Activated CD8-positive, alpha-beta memory T cell treated with anti-CD3 and anti-CD28 coated beads, Interleukin-2, amount 50 U/mL, for 24 hours (primary cell): ENCODE measurements around the gene SIGLEC15.

ENCODE experiments used
- DNase-seq: peaks from one replicate; pipeline ENCODE4 v3.0.0-alpha.2; 2020; ENCODE audit errors: extremely low read depth

SIGLEC15 gene

DNA sequence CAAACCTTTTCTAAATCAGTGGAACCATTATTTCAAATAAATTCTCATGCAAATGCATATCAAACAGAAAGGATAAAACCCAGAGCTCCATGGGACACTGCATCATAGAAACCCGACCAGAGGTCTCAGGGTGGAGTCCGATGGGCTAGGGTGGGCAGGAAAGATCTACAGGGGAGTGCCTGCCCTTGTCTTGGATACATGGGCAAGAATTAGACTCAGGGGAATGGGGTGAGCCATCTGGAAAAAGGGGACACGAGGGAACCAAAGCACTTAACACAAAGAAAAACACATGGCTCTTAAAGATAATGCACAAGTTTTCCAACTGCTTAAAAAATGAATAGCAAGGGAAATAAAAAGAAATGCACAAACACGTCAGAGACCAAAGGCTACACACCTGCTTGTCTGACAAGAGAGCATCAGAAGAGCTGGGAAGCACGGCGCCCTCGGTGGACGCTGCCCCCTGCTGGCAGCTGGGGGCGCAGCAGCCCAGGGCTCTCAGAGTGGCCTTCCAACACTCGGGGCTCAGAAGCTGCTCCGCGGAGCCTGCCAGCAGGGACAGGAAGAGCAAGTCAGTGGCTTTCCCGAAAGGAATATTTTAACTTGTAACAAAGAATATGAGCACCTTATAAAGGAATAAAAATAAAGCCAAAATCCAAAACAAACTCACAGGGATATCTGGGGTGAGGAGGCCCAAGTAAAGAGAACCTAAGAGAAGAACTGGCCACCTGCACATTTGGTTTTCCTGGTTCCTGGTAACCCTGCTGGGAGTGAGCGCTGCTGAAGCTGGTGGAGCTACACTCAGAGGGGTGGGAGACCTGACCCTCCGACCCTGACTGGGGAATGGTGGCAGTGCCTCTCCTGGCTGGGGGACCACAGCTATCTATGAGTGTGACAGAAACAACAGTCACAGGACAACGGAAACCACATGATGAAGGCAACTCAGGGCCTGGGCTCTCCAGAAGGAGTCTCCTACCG is 54.5 kb downstream of the SIGLEC15 start:
- DNase-seq = peak; percentile 26

DNA sequence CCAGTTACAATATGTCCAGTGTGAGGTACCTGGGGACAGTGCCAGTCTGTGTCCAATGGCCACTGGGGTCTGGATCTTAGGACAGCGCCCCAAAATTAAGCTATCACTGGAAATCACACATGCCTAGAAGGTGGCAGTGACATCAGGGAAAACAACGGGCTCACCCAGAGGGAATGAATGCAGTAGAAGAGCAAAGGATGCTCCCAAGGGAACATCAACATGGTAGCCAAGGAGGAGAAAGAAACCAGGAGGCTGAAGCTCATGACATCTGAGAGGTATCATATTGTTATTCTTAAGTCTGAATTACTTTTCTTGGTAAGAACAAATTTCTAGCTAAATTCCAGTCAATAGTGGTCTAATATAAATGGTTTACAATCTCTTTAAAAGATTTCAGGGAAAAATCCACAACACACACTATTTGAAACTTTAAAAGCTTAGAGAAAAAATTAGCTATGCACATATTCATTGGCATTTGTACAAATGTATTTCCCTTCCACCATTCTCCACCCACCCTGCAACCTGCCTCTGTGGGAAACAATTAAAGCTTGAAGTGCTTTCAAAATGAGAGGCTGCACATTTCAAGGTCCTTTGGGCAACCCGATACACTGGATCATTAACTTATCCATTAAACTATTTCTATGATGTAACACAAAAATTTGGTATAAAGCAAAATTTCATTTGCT is 55.5 kb downstream of the SIGLEC15 start:
- DNase-seq = no peak

DNA sequence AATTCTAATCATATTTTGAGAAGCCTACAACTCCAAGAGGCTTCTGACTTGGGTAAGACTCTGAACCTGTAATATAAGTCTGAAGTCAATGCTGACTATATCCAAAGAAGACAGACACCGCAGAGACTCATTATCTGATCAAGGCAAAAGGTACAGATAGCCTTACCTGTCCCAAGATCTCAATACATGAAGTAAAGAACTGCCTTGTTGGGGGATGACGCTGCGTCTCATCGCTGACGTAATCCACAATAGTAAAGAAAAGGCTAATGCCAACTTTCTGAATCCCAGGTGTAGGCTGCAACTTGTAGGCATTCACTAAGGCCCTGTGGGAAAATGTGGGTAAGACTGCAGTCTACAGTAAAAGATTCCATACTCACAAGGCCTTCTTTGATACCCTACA is 62.1 kb downstream of the SIGLEC15 start:
- no peak for DNase-seq

DNA sequence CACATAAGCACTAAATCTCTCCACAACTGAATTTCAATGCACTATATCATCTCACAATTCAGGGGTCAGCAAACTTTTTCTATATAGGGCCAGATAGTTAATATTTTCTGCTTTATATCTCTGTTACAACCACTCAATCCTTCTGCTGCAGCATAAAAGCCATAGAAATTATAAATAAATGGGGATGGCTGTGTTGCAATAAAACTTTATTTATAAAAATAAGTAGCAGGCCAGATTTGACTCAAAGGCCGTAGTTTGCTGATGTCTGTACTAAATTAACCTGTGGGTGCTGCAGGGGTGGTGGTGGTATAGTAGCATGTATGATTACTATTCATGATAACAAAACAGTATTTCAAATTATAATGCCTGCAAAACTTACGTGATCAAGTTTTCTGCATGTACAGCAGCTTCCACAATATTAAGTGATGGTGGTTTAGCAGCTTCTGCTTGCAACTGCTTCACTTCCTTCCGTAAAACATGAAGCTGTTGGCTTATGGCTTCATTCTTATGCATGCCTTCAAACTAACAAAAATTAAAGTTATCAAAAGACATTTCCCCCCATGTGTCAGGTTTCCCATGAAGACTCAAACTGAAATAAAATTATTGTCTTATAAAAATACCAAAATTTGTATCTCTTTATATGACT is 64.1 kb downstream of the SIGLEC15 start:
- DNase-seq = no peak

DNA sequence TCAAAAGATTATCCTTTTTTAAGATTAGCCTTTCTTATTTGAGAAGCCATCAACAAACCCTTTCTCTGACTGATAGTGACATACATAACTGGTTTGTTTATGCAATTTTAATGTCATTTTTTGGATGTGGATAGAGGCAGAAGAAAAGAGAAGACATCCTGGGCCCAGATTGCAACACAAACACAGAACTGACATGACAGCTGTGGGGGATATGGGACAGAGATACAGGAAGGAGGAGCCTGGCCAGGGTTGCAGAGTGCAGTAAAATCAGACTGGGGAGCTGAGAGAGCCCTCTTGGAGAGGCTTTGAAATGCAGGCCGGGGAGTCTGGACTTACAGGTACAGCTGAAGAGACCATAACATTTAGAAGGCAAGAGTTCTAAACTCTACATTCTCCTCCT is 65.1 kb downstream of the SIGLEC15 start:
- no peak for DNase-seq

DNA sequence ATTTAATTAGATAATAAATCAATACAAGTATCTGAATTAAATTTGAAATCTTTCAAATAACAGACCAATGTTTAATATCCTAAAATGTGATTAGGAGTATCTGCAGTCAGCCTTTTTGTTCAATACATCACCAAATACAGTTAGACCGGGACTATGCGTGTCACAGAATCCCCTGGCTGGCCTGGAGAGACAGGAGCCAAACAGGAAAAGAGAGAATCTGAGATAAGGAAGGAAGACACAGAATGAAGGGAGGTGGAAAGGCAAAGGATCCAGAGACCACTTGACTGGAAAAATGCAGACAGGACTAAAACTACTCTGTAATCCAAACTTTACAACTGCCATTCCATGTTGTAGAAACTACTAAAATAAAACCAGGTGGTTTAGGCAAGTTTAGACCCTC is 66.3 kb downstream of the SIGLEC15 start:
- DNase-seq = no peak
